ENCODE results near the gene RNF113B.

GRCh38 chr13:98220271-98220791 is 43.3 kb upstream of the RNF113B start:
- TF ChIP-seq CTCF (conservative IDR thresholded peaks at IDR 0.05) (no peak), ZFX (IDR thresholded peaks at IDR 0.05) (no peak)

All from C4-2B (cell line).